H1 (cell line): ENCODE data around the gene TWIST2.

ENCODE experiments used
- BCL11A ChIP-seq, 2 experiments: IDR thresholded peaks; one replicate each; pipeline ENCODE4 v1.6.1; 2011; ENCODE audit warnings: low read depth in 2 of 2, low read length in 2 of 2, mild to moderate bottlenecking in 2 of 2
- BRCA1 ChIP-seq: IDR thresholded peaks from 2 replicates; pipeline ENCODE4 v1.6.1; 2012; ENCODE audit warnings: low read depth, low read length, improper control_type of control experiment
- CHD1 ChIP-seq: IDR thresholded peaks from 2 replicates; pipeline ENCODE4 v1.6.1; 2012; ENCODE audit warnings: low read depth, low read length, improper control_type of control experiment
- CTCF ChIP-seq, 3 experiments: IDR thresholded peaks; 1 replicate in 2 of 3; 2 replicates in 1 of 3; pipeline versions ENCODE4 v1.5.1 to v1.6.1; 2011; ENCODE audit warnings: low read length in 3 of 3, mild to moderate bottlenecking in 3 of 3, inconsistent platforms in 2 of 3, low read depth in 1 of 3, moderate library complexity in 1 of 3; ENCODE audit not compliant: insufficient read depth in 1 of 3; ENCODE audit errors: control extremely low read depth in 1 of 3
- EGR1 ChIP-seq: IDR thresholded peaks from 2 replicates; pipeline ENCODE4 v1.6.1; 2011; ENCODE audit warnings: low read depth, low read length, borderline replicate concordance
- EZH2 ChIP-seq: fragments of 200-600 bp; sonication (generic); IDR thresholded peaks from 2 replicates; pipeline ENCODE4 v1.7.1; 2012; ENCODE audit warnings: low read depth, mild to moderate bottlenecking, moderate library complexity, low read length, inconsistent platforms; ENCODE audit not compliant: severe bottlenecking
- MAFK ChIP-seq: IDR thresholded peaks from 2 replicates; pipeline ENCODE4 v1.6.1; 2012; ENCODE audit warnings: low read depth, mild to moderate bottlenecking, improper control_type of control experiment, low read length
- POLR2A ChIP-seq, 2 experiments: IDR thresholded peaks; 1 replicate in 1 of 2; 2 replicates in 1 of 2; pipeline ENCODE4 v1.6.1; 2011; ENCODE audit warnings: low read depth in 2 of 2, low read length in 2 of 2, mild to moderate bottlenecking in 2 of 2; ENCODE audit errors: control extremely low read depth in 1 of 2
- POLR2AphosphoS5 ChIP-seq: IDR thresholded peaks from 2 replicates; pipeline ENCODE4 v1.6.1; 2011; ENCODE audit warnings: low read depth, low read length
- SP1 ChIP-seq: IDR thresholded peaks from 2 replicates; pipeline ENCODE4 v1.6.1; 2011; ENCODE audit warnings: low read depth, low read length
- TCF12 ChIP-seq: IDR thresholded peaks from 2 replicates; pipeline ENCODE4 v1.6.1; 2011; ENCODE audit warnings: low read depth, mild to moderate bottlenecking, low read length
- ZNF274 ChIP-seq: IDR thresholded peaks from 2 replicates; pipeline ENCODE4 v1.7.0; 2012; ENCODE audit warnings: low read length, borderline replicate concordance; ENCODE audit errors: extremely low read depth

- TF ChIP-seq BRCA1: no peak
- no peak for TF ChIP-seq POLR2AphosphoS5
- TF ChIP-seq TCF12: no peak
- no peak for TF ChIP-seq CHD1
- no peak for TF ChIP-seq CTCF (IDR thresholded peaks at IDR 0.05; ENCODE audit: control extremely low read depth in 1 of 3, insufficient read depth in 1 of 3, low read depth in 1 of 3, low read length in 3 of 3)
- TF ChIP-seq SP1: no peak
- no peak for TF ChIP-seq ZNF274
- TF ChIP-seq EGR1: no peak
- TF ChIP-seq POLR2A (IDR thresholded peaks at IDR 0.05; ENCODE audit: control extremely low read depth in 1 of 2, low read depth in 2 of 2, low read length in 2 of 2): no peak
- TF ChIP-seq BCL11A (IDR thresholded peaks at IDR 0.05; ENCODE audit: low read depth in 2 of 2, low read length in 2 of 2): no peak
- TF ChIP-seq MAFK: no peak
- TF ChIP-seq EZH2: no peak
These were observed 30.5 kb upstream of the TWIST2 start for GRCh38 chr2:238817382-238817781.
